HEK293 (cell line): ENCODE data around the gene ARL3.
A peak's percentile ranks its signal among the peaks of the same experiment; 100 is the strongest.

Experiments used
- CTCF ChIP-seq: fragments of 450-650 bp; formaldehyde crosslinking; IDR thresholded peaks from 2 replicates; pipeline ENCODE4 v1.5.1; 2016; ENCODE audit warnings: missing biosample characterization, missing genetic modification characterization
- PBX3 ChIP-seq: sonication (generic); formaldehyde crosslinking; IDR thresholded peaks from 2 replicates; pipeline ENCODE4 v1.8.1; 2022; ENCODE audit warnings: mild to moderate bottlenecking, moderate library complexity, missing genetic modification reagents
- PRDM4 ChIP-seq: fragments of 450-650 bp; formaldehyde crosslinking; IDR thresholded peaks from 2 replicates; pipeline ENCODE4 v1.5.1; 2017; ENCODE audit warnings: missing biosample characterization, missing genetic modification characterization
- ZBTB7A ChIP-seq: fragments of 450-650 bp; formaldehyde crosslinking; IDR thresholded peaks from 2 replicates; pipeline ENCODE4 v1.5.1; 2016; ENCODE audit warnings: low read depth, missing biosample characterization, missing genetic modification characterization
- ZFP41 ChIP-seq: fragments of 450-650 bp; formaldehyde crosslinking; IDR thresholded peaks from 2 replicates; pipeline ENCODE4 v1.5.1; 2016; ENCODE audit warnings: missing biosample characterization, missing genetic modification characterization, borderline replicate concordance
- ZNF394 ChIP-seq: fragments of 450-650 bp; formaldehyde crosslinking; IDR thresholded peaks from 2 replicates; pipeline ENCODE4 v1.5.1; 2016; ENCODE audit warnings: missing biosample characterization, missing genetic modification characterization, mild to moderate bottlenecking, moderate library complexity, borderline replicate concordance
- TF ChIP-seq, protein P1 (sequence below): fragments of 450-650 bp; formaldehyde crosslinking; IDR thresholded peaks from 2 replicates; pipeline ENCODE4 v1.5.1; 2016; ENCODE audit warnings: missing biosample characterization, missing genetic modification characterization

- TF ChIP-seq PBX3: no peak
- TF ChIP-seq ZBTB7A (tag by site-specific recombination): no peak
- peak; percentile 86 for TF ChIP-seq ZNF394 (tag by site-specific recombination)
- TF ChIP-seq ZFP41 (tag by site-specific recombination): no peak
- TF ChIP-seq CTCF (tag by site-specific recombination): no peak
- no peak for TF ChIP-seq PRDM4
- TF ChIP-seq, protein P1, sequence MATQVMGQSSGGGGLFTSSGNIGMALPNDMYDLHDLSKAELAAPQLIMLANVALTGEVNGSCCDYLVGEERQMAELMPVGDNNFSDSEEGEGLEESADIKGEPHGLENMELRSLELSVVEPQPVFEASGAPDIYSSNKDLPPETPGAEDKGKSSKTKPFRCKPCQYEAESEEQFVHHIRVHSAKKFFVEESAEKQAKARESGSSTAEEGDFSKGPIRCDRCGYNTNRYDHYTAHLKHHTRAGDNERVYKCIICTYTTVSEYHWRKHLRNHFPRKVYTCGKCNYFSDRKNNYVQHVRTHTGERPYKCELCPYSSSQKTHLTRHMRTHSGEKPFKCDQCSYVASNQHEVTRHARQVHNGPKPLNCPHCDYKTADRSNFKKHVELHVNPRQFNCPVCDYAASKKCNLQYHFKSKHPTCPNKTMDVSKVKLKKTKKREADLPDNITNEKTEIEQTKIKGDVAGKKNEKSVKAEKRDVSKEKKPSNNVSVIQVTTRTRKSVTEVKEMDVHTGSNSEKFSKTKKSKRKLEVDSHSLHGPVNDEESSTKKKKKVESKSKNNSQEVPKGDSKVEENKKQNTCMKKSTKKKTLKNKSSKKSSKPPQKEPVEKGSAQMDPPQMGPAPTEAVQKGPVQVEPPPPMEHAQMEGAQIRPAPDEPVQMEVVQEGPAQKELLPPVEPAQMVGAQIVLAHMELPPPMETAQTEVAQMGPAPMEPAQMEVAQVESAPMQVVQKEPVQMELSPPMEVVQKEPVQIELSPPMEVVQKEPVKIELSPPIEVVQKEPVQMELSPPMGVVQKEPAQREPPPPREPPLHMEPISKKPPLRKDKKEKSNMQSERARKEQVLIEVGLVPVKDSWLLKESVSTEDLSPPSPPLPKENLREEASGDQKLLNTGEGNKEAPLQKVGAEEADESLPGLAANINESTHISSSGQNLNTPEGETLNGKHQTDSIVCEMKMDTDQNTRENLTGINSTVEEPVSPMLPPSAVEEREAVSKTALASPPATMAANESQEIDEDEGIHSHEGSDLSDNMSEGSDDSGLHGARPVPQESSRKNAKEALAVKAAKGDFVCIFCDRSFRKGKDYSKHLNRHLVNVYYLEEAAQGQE: no peak
Observed at GRCh38 chr10:102763037-102763607, 48.9 kb upstream of the ARL3 start.
